SJSA1 (cell line): ENCODE measurements around the gene FOSB. TPM values are rescaled to one million over a fixed set of nuclear protein-coding genes. Genes with fewer than 3 reads are reported as not detected.
"Not testable (repeated sequence)": the region's sequence is repeated elsewhere in the genome, so short reads cannot be mapped to it uniquely, and the experiment has no call there.

Source experiments
- DNase-seq, 2 experiments: peaks; one replicate each; pipeline ENCODE4 v3.0.0-alpha.2; 2015 to 2020; ENCODE audit warnings: low spot score in 2 of 2, low read depth in 1 of 2
- H3K27ac ChIP-seq: fragments of 250-450 bp; sonication (Bioruptor Pico); 2 replicates; pipeline ENCODE4 v1.5.1; 2020; ENCODE audit warnings: mild to moderate bottlenecking, moderate library complexity
- H3K27me3 ChIP-seq: fragments of 250-450 bp; sonication (Bioruptor Pico); replicated peaks from 2 replicates; pipeline ENCODE4 v1.5.1; 2020; ENCODE audit warnings: mild to moderate bottlenecking, moderate library complexity
- H3K36me3 ChIP-seq: fragments of 250-450 bp; sonication (Bioruptor Pico); 2 replicates; pipeline ENCODE4 v1.5.1; 2020; ENCODE audit warnings: mild to moderate bottlenecking
- H3K4me1 ChIP-seq: fragments of 250-450 bp; sonication (Bioruptor Pico); replicated peaks from 2 replicates; pipeline ENCODE4 v1.6.1; 2021; ENCODE audit warnings: mild to moderate bottlenecking
- H3K4me3 ChIP-seq: fragments of 250-450 bp; sonication (Bioruptor Pico); 2 replicates; pipeline ENCODE4 v1.5.1; 2020; ENCODE audit warnings: mild to moderate bottlenecking
- H3K9me3 ChIP-seq: fragments of 250-450 bp; sonication (Bioruptor Pico); replicated peaks from 2 replicates; pipeline ENCODE4 v1.5.1; 2020; ENCODE audit warnings: mild to moderate bottlenecking
- total RNA-seq: library from RNA; depleted of rRNA; stranded (reverse); fragments of >200 nt; shearing (Covaris generic); gene quantifications from 2 replicates; pipeline ENCODE4 v1.2.3, GENCODE V29; 2014

FOSB gene
- total RNA-seq, 1 experiment from 2014 or later = 1.1 TPM

DNA sequence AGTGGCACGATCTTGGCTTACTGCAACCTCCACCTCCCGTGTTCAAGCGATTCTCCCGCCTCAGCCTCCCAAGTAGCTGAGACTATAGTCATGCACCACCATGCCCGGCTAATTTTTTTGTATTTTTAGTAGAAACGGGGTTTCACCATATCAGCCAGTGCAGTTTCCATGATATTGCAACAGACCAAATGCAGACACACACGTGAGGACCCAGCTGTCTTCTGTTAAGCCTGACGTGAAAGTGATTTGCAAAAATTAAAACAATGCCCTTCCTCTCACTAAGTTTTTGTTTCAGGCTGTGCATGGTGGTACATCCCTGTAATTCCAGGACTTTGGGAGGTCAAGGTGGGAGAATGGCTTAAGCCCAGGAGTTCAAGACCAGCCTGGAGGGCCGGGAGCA, 36.8 kb upstream of the FOSB start:
- not testable (repeated sequence) for H3K4me3 ChIP-seq, H3K27me3 ChIP-seq, H3K36me3 ChIP-seq, H3K27ac ChIP-seq, H3K9me3 ChIP-seq, DNase-seq
- peaks cover 18% of the 10 kb centered on the region for H3K4me1 ChIP-seq

DNA sequence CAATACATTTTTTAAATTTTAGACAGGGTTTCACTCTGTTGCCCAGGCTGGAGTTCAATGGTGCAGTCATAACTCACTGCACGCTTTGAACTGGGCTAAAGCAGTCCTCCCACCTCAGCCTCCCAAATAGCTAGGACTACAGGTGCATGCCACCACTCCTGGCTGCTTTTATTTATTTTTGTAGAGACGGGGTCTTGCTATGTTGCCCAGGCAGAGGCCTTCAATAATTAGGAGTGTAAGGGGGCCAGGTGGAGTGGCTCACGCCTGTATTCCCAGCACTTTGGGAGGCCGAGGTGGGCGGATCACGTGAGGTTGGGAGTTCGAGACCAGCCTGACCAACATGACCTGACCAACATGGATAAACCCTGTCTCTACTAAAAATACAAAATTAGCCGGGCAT, 35.3 kb upstream of the FOSB start:
- not testable (repeated sequence) for H3K27me3 ChIP-seq, DNase-seq, H3K9me3 ChIP-seq, H3K27ac ChIP-seq, H3K36me3 ChIP-seq, H3K4me3 ChIP-seq
- peaks cover 13% of the 10 kb centered on the region for H3K4me1 ChIP-seq

DNA sequence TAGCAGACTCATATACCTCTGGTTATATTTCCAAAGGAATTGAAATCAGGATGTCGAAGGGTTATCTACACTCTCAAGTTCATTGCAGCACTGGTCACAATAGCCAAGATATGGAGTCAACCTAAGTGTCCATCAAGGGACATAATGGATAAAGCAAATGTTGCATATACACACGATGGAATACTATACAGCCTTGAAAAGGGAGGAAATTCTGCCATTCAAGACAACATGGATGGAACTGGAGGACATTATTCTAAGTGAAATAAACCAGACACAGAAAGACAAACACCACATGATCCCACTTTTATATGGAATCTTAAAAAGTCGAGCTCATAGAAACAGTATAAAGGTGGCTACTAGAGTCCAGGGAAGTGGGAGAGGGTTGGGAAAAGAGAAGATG, 30.5 kb upstream of the FOSB start:
- Histone ChIP-seq H3K4me3 (no peak overlapping the region), H3K27me3 (no peaks in the 10 kb centered on the region), H3K9me3 (no peaks in the 10 kb centered on the region), H3K4me1 (peaks cover 18% of the 10 kb centered on the region), H3K27ac (no peak overlapping the region), H3K36me3 (no peaks in the 10 kb centered on the region)
- DNase-seq = no peak

DNA sequence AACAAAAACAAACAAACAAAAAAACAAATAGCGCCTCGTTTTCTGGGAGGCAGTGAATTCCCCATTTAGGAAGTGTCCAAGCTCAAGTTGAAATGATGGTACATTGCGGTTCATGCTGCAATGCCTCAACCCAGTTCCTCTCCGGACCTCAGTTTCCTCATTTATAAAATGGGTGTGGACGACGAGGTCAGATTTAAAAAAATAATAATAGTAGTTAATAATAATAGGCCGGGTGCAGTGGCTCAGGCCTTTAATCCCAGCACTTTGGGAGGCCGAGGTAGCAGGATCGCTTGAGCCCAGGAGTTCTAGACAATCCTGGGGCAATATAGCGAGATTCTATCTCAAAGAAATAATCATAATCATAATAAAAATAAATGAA, 28.6 kb upstream of the FOSB start:
- no peaks in the 10 kb centered on the region for H3K27me3 ChIP-seq
- DNase-seq = no peak
- H3K36me3 ChIP-seq = no peaks in the 10 kb centered on the region
- H3K27ac ChIP-seq = peak overlapping the region; percentile 94
- peaks cover 32% of the 10 kb centered on the region for H3K4me1 ChIP-seq
- H3K9me3 ChIP-seq = no peaks in the 10 kb centered on the region; the same call in 1 of the 2 replicates
- peak overlapping the region; percentile 76 for H3K4me3 ChIP-seq

DNA sequence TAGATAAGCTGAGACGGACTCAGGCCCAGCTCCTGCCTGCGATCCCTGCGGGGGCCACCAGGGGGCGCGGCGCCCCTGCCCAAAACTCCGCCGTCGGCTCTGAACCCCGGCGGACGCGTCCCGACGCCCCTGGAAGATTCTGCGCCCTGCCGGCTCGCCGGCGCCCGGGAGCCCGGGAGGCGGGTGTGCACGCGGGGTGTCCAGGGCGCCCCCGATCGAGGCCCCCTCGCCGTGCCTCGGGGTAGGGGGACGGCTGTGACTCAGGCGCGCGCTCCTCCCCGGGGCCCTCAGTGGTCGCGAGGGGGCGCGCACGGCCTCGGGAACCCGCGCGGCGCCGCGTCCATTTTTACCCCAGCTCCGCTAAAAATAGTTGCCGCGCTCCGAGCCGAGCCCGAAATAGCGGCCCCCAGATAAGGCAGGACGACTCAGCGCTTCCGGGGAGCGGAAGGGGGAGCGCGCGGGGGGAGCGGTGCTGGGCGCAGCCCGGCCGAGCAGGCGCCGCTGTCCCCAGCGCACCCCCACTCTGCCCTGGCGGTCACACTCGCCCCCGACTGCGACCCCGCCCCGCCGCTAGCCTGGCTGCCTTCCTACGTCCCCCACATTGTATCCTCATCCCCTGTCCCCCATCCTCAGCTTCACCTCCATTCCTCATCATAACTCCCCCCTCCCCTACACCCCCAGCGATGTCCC, 28.1 kb upstream of the FOSB start:
- Histone ChIP-seq H3K27ac (peak overlapping the region; percentile 94), H3K27me3 (no peaks in the 10 kb centered on the region), H3K4me3 (peak overlapping the region; percentile 76), H3K9me3 (no peaks in the 10 kb centered on the region; the same call in 1 of the 2 replicates), H3K4me1 (peaks cover 37% of the 10 kb centered on the region), H3K36me3 (no peaks in the 10 kb centered on the region)
- DNase-seq = peak; percentile 89 to 96

DNA sequence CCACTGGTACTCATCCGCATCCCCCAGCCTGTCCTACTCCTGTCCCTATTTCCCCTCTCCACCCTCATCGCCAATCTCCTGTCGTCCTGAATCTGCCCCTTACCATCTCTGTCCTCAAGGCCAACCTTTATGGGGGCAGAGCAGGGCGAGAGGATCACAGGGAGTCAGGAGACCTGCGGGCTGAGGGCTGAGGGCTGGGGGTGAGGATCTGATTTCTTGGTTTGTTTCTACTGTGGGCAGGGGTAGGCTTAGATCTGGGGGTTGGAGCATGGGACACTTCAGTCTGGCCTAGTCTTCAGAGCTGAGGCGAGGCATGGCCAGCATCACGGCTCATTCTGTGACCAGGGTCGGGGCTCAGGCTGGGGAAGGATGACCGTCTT, 27.5 kb upstream of the FOSB start:
- Histone ChIP-seq H3K36me3 (no peaks in the 10 kb centered on the region), H3K9me3 (no peaks in the 10 kb centered on the region; the same call in 1 of the 2 replicates), H3K27me3 (no peaks in the 10 kb centered on the region), H3K27ac (peak overlapping the region; percentile 94), H3K4me3 (peak overlapping the region; percentile 76), H3K4me1 (peaks cover 40% of the 10 kb centered on the region)
- no peak for DNase-seq

DNA sequence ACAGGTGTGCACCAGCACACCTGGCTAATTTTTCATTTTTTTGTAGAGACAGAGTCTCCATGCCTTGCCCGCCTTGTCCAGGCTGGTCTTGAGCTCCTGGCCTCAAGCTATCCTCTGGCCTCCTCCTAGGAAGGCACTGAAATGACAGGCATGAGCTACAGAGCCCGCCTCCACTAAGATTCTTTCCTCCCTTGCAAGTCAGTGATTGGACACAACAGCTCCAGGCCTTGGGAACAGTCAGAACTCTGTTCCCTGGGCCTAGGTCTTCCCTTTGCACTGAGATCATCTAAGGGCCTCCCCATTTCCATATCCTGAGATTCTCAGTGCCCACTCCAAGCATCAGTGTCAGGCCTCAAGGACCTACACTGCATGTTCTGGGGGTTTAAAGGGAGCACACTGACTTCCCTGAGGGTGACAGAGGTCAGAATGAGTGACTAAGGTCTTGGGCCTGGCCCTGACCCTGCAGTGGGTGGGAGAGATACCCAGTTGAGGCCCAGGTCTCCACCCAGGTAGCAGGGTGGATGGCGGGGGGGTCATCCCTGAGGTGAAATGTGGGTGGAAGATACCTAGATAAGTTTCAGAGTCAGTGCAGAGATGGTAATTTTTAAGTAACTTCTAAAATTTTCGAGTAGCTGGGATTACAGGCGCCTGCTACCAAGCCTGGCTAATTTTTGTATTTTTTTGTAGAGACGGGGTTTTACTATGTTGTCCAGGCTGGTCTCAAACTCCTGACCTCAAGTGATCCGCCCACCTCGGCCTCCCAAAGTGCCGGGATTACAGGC, 26.7 kb upstream of the FOSB start:
- H3K36me3 ChIP-seq = no peaks in the 10 kb centered on the region
- H3K4me1 ChIP-seq = peaks cover 40% of the 10 kb centered on the region
- no peaks in the 10 kb centered on the region for H3K27me3 ChIP-seq
- DNase-seq = no peak
- H3K9me3 ChIP-seq = no peaks in the 10 kb centered on the region; the same call in 1 of the 2 replicates
- H3K27ac ChIP-seq = no peak overlapping the region
- no peak overlapping the region for H3K4me3 ChIP-seq

DNA sequence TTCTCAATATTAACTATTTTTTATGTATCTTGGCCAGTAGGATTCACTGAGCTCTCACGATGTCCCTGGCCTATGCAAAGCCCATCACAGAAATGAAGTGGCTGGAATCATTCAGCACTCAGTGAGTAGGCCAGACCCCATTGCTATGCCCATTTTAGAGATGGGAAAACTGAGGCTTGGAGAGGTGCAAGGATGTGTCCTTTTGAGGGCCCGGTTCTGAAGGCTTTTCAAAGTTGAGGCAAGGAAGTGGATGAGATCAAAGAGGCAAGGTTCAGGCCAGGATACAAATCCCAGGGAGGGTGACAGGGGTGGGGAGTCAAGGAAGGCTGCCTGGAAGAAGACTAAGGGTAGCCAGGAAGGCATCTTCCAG, 25.4 kb upstream of the FOSB start:
- no peak for DNase-seq
- H3K4me3 ChIP-seq = no peak overlapping the region
- no peaks in the 10 kb centered on the region for H3K36me3 ChIP-seq
- H3K9me3 ChIP-seq = no peaks in the 10 kb centered on the region; the same call in 1 of the 2 replicates
- no peak overlapping the region for H3K27ac ChIP-seq
- H3K27me3 ChIP-seq = no peaks in the 10 kb centered on the region
- H3K4me1 ChIP-seq = peaks cover 40% of the 10 kb centered on the region

DNA sequence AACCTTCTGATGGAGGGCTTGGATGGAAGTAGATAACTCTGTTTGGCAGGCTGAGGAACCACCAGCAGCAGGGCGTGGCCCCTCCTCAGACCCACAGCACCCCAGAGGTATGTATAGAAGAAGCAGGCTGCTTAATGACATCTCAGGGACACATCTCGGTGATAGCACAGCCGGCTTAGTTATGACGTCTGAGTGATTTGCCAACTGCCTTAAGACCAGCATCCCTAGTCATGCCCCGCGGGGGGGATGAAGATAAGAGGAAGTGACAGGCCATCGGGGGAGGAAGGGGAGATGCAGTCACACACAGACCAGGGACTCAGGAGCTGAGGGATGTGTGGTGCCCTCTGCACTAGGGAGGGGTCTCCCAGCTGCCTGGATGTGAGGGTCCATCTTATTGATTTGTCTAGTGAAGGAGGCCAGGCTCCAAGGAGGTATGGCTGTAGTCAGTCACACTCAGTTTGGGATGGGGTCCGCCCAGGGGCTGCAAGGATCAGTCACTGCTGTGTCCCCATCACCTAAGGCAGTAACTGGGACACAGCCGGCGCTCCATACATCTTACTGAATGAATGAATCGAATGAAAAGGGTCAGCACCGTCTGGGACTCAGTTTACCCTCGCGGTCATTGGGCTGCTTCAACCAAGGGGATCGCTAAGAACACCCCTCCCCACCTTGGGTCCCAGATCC, 24.9 kb upstream of the FOSB start:
- Histone ChIP-seq H3K4me3 (peak overlapping the region; percentile 34), H3K27ac (peak overlapping the region; percentile 97), H3K9me3 (no peaks in the 10 kb centered on the region; the same call in 1 of the 2 replicates), H3K4me1 (peaks cover 40% of the 10 kb centered on the region), H3K36me3 (no peaks in the 10 kb centered on the region), H3K27me3 (no peaks in the 10 kb centered on the region)
- no peak for DNase-seq

DNA sequence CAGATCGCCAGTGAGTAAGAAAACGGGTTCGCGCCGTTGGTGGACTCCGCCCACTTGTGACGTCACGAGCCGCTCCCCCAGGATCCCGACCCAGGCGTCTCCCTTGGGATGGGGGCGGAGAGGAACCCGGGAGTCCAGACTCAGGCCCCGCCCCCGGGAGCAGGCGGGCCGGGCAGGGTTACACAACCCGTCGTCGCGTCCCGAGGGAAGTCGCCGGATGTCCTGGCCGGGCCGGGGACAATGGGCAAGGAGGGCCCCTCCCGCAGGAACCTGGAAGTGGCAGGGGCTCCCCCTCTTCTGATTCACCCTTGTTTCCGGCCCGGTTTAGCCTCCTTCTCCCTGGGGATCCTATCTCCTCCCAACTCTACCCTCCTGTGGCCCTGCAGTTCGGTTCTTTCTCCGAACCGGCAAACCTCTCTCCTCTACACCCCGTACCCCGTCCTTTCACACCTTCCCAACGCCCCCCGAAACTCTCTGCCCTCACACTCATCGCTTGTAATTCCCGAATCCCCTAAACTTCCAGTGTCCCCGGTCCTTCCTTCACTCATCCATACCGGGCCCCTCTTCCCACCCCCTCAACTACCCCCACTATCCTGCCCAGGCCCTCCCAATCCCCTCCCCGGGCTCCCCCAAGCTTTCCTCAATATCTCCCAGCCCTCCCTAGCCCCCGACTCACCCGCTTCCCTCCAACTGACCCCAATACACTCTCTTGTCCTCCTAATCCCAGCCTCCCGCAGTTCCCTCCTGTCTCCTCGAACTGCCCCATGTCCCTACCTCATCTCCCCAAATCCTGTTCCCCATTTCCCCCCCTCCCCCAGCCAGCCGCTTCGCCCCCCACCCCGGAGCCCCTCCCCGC, 24.1 kb upstream of the FOSB start:
- Histone ChIP-seq H3K4me1 (peaks cover 40% of the 10 kb centered on the region), H3K9me3 (no peaks in the 10 kb centered on the region; the same call in 1 of the 2 replicates), H3K27ac (peak overlapping the region; percentile 97), H3K36me3 (no peaks in the 10 kb centered on the region), H3K4me3 (peak overlapping the region; percentile 34), H3K27me3 (no peaks in the 10 kb centered on the region)
- peak; percentile 98 to 99 for DNase-seq

DNA sequence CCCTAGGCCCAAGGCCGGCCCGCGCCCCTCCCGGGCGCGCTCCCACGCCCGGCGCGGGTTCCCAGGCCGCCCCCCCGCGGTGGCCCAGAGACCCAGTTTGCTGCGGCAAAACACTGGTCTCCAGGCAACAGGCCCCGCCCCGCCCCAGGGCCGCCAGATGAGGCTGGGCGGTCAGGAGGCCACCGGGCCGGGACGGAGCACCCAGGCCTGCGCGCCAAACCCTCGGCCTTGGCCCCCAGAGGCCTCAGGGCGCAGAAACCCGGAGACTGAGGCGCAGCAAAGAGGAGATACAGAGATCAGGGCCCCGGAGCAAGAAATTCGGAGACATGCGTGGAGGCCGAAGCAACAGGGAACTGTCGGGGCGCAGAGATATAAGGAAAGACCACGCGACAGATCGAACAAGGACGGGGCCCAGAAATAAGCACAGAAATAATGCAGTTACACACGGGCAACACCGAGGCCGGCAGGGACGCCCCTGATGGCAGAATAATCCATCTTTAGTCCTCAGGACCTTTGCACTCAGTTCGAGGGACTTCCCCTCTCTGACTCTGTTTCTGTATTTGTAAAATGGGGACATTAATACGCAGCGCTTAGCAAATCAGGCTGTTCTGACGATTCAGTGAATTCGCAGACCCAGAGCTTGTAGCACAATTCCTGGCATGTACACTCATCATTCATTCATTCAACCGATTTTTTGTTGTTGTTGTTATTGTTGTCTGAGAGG, 23.3 kb upstream of the FOSB start:
- Histone ChIP-seq H3K4me1 (peaks cover 36% of the 10 kb centered on the region), H3K4me3 (no peak overlapping the region), H3K36me3 (no peaks in the 10 kb centered on the region), H3K9me3 (no peaks in the 10 kb centered on the region; the same call in 1 of the 2 replicates), H3K27ac (peak overlapping the region; percentile 60), H3K27me3 (no peaks in the 10 kb centered on the region)
- peak; percentile 69 to 94 for DNase-seq

DNA sequence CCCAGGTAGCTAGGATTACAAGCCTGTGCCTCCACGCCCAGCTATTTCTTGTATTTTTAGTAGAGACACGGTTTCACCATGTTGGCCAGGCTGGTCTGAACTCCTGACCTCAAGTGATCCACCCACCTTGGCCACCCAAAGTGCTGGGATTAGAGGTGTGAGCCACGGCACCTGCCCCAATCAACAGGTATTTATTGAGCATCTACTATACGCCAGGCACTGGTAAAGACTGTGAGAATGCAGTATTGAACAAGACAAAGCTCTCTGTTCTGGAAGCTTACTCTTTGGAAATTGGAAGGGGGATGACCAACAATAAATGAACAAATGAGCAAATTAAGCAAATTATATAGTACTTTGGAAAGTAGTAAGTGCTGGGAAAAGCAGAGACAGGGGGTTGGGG, 22.7 kb upstream of the FOSB start:
- Histone ChIP-seq H3K27me3 (no peaks in the 10 kb centered on the region), H3K36me3 (no peaks in the 10 kb centered on the region), H3K9me3 (no peaks in the 10 kb centered on the region; the same call in 1 of the 2 replicates), H3K4me3 (no peak overlapping the region), H3K27ac (no peak overlapping the region), H3K4me1 (peaks cover 34% of the 10 kb centered on the region)
- no peak for DNase-seq

DNA sequence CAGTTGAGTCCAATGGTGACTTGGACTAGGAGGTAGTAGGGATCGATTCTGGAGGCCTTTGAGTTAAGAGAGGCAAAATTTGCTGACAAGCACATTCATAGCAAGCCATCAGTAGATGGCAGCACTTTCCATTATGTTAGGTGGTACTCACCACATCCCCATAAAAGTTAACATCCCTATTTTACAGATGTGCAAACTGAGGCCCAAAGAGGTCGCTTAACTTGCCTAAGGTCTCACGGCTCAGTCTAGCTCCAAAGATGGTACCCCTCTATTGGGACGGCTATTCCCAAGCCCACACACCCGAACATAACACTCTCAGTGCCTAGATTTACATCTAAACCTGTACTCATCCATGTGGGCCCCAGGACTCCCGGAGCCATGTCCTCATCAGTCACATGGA, 21.5 kb upstream of the FOSB start:
- no peak overlapping the region for H3K4me3 ChIP-seq
- DNase-seq = no peak
- H3K4me1 ChIP-seq = peaks cover 32% of the 10 kb centered on the region
- H3K36me3 ChIP-seq = no peaks in the 10 kb centered on the region
- no peaks in the 10 kb centered on the region for H3K27me3 ChIP-seq
- no peak overlapping the region for H3K27ac ChIP-seq
- no peaks in the 10 kb centered on the region; the same call in 1 of the 2 replicates for H3K9me3 ChIP-seq
